ENCODE measurements around the gene LAIR2. TPM values are rescaled to one million over a fixed set of nuclear protein-coding genes. Genes with fewer than 3 reads are reported as not detected.

LAIR2 gene
- total RNA-seq, 4 donors from 2014 or later, result 3.2 TPM; not detected in 3

DNA sequence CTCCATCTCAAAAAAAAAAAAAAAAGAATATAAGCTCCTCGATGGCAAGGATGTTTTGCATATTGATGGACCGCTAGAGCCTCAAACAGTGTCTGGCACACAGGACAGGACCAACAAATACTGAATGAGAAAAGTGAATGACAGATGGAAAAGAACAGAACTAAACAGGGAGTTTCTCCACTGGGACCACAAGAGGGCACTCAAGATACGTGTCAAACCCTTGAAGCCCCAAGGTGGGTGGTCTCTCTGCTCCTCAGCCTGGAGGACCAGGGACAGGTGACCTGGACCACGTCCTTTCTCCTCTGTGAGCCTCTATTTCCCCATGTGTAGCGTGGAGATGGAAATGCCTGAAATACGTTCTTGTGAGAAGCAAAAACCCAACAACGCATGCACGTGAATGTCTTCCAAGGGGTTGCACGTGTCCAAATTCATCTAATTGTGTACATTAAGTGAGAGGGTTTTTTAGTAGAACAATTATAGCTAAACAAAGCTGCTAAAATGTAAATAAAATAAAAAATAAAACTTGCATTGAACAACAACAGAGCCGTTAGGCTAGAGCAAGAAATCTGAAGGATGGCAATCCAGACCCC, 23.9 kb upstream of the LAIR2 start:
- no peak overlapping the region for H3K4me3 ChIP-seq
- H3K27me3 ChIP-seq, result peaks cover 18% of the 10 kb centered on the region
- in situ Hi-C loops (cut with MboI; ENCODE audit: low pct_ligation_motif_present in 1 of 4, low pct_unique_long_range_greater_than_20kb in 1 of 4, low sequenced_read_pairs in 3 of 4) (no loop called here), intact Hi-C loops (cut with DNase I; ENCODE audit: low total_unique reads) (no loop called here)
- H3K27ac ChIP-seq, result no peak overlapping the region
- H3K4me1 ChIP-seq, result peaks cover 4 to 24% (median 5%) of the 10 kb centered on the region in 4 donors
- TF ChIP-seq EP300 (IDR thresholded peaks at IDR 0.05; ENCODE audit: low read depth), result no peak
- TF ChIP-seq, protein P1, sequence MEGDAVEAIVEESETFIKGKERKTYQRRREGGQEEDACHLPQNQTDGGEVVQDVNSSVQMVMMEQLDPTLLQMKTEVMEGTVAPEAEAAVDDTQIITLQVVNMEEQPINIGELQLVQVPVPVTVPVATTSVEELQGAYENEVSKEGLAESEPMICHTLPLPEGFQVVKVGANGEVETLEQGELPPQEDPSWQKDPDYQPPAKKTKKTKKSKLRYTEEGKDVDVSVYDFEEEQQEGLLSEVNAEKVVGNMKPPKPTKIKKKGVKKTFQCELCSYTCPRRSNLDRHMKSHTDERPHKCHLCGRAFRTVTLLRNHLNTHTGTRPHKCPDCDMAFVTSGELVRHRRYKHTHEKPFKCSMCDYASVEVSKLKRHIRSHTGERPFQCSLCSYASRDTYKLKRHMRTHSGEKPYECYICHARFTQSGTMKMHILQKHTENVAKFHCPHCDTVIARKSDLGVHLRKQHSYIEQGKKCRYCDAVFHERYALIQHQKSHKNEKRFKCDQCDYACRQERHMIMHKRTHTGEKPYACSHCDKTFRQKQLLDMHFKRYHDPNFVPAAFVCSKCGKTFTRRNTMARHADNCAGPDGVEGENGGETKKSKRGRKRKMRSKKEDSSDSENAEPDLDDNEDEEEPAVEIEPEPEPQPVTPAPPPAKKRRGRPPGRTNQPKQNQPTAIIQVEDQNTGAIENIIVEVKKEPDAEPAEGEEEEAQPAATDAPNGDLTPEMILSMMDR (IDR thresholded peaks at IDR 0.05), result peak; percentile 41 to 62 (median 54)
- no peaks in the 10 kb centered on the region for H3K9me3 ChIP-seq
- 14 to 19% methylated on average over 3 to 10 of the region's 10 CpGs for WGBS, 2 donors (ENCODE audit: low coverage in 1 of 2)
- no peak for DNase-seq
- H3K36me3 ChIP-seq, result no peaks in the 10 kb centered on the region

DNA sequence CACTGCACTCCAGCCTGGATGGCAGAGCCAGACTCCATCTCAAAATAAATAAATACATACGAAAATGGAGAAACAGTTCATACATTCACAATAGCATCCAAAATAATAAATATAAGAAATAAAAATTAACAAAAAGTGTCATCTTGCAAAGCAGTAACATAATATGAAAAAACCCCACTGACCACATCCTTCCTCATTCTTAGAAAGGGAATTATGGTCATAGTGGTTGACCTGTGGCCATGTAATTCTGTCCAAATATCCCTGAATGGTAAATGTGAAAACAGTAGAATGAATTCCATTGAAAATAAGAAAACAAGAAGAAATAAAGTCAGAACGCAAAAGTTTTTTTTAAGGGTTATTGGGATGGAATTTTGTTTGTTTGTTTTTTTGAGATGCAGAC, 22.6 kb upstream of the LAIR2 start:
- Histone ChIP-seq H3K4me1 (peaks cover 0 to 20% (median 2%) of the 10 kb centered on the region in 4 donors), H3K9me3 (no peaks in the 10 kb centered on the region), H3K27me3 (peaks cover 28% of the 10 kb centered on the region), H3K27ac (no peak overlapping the region), H3K36me3 (no peaks in the 10 kb centered on the region), H3K4me3 (no peak overlapping the region)
- in situ Hi-C loops (cut with MboI; ENCODE audit: low pct_ligation_motif_present in 1 of 4, low pct_unique_long_range_greater_than_20kb in 1 of 4, low sequenced_read_pairs in 3 of 4) (loop anchor here in 2 of 4 donors (10.0 kb wide), 1 partner anchor 195 kb away; no protein-coding TSS in a partner anchor), intact Hi-C loops (cut with DNase I; ENCODE audit: low total_unique reads) (no loop called here)
- TF ChIP-seq POLR2AphosphoS5 (IDR thresholded peaks at IDR 0.05) (no peak), POLR2A (IDR thresholded peaks at IDR 0.05) (no peak), EP300 (IDR thresholded peaks at IDR 0.05; ENCODE audit: low read depth) (no peak)
- WGBS, 2 donors (ENCODE audit: low coverage in 1 of 2), result 52 to 68% methylated on average over 2 of the region's 2 CpGs
- no peak for DNase-seq

DNA sequence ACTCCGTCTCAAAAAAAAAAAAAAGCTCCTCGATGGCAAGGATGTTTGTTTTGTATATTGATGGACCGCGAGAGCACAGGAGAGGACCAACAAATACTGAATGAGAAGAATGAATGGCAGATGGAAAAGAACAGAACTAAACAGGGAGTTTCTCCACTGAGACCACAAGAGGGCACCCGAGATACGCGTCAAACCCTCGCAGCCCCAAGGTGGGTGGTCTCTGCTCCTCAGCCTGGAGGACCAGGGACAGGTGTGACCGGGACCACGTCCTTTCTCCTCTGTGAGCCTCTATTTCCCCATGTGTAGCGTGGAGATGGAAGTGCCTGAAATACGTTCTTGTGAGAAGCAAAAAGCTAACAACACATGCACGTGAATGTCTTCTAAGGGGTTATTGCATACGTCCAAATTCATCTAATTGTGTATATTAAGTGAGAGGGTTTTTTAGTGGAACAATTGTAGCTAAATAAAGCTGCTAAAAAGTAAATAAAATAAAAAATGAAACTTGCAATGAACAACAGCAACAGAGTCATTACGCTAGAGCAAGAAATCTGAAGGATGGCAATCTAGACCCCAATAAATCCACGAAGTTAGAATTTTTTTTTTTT, 21.2 kb upstream of the LAIR2 start:
- H3K36me3 ChIP-seq, result no peaks in the 10 kb centered on the region
- H3K9me3 ChIP-seq, result no peaks in the 10 kb centered on the region
- DNase-seq, result no peak
- H3K27me3 ChIP-seq, result peaks cover 33% of the 10 kb centered on the region
- 9 to 20% methylated on average over 8 to 16 of the region's 16 CpGs for WGBS, 2 donors (ENCODE audit: low coverage in 1 of 2)
- TF ChIP-seq POLR2A (IDR thresholded peaks at IDR 0.05), result no peak
- TF ChIP-seq, protein P1 (IDR thresholded peaks at IDR 0.05), result peak; percentile 37 to 73 (median 53)
- peaks cover 0 to 20% (median 2%) of the 10 kb centered on the region in 4 donors for H3K4me1 ChIP-seq
- H3K27ac ChIP-seq, result no peak overlapping the region
- in situ Hi-C loops (cut with MboI; ENCODE audit: low pct_ligation_motif_present in 1 of 4, low pct_unique_long_range_greater_than_20kb in 1 of 4, low sequenced_read_pairs in 3 of 4) (loop anchor here in 2 of 4 donors (10.0 kb wide), 1 partner anchor 193 kb away; no protein-coding TSS in a partner anchor), intact Hi-C loops (cut with DNase I; ENCODE audit: low total_unique reads) (no loop called here)
- no peak overlapping the region for H3K4me3 ChIP-seq

DNA sequence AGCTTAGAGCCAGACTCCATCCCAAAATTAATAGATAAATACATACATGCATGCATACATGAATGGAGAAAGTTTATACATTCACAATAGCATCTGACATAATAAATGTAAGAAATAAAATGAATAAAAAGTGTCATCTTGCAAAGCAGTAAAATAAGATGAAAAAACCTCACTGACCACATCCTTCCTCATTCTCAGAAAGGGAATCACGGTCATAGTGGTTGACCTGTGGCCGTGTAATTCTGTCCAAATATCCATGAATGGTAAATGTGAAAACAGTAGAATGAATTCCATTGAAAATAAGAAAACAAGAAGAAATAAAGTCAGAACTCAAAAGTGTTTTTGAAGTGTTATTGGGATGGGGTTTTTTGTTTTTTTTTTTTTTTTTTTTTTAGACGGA, 19.7 kb upstream of the LAIR2 start:
- peaks cover 0 to 13% (median 2%) of the 10 kb centered on the region in 4 donors for H3K4me1 ChIP-seq
- intact Hi-C loops (cut with DNase I; ENCODE audit: low total_unique reads), result no loop called here
- in situ Hi-C loops (cut with MboI; ENCODE audit: low pct_ligation_motif_present in 1 of 4, low pct_unique_long_range_greater_than_20kb in 1 of 4, low sequenced_read_pairs in 3 of 4), result loop anchor here in 2 of 4 donors (10.0 kb wide), 1 partner anchor 192 kb away; no protein-coding TSS in a partner anchor
- no peaks in the 10 kb centered on the region for H3K9me3 ChIP-seq
- H3K27ac ChIP-seq, result no peak overlapping the region
- no peak overlapping the region for H3K4me3 ChIP-seq
- DNase-seq, result no peak
- peaks cover 33% of the 10 kb centered on the region for H3K27me3 ChIP-seq
- no peak for TF ChIP-seq POLR2AphosphoS5 (IDR thresholded peaks at IDR 0.05)
- TF ChIP-seq, protein P1 (IDR thresholded peaks at IDR 0.05), result no peak
- TF ChIP-seq POLR2A (IDR thresholded peaks at IDR 0.05), result no peak
- no peak for TF ChIP-seq EP300 (IDR thresholded peaks at IDR 0.05; ENCODE audit: low read depth)
- WGBS, 2 donors (ENCODE audit: low coverage in 1 of 2), result 43 to 62% methylated on average over 3 of the region's 3 CpGs
- H3K36me3 ChIP-seq, result no peaks in the 10 kb centered on the region
